IgD-negative memory B cell (primary cell): ENCODE data around the gene P3H2. TPM values are rescaled to one million over a fixed set of nuclear protein-coding genes. Genes with fewer than 3 reads are reported as not detected.

Experiments used
- H3K27ac Mint-ChIP-seq, 3 donors: one replicate each; pipeline ENCODE4 v1.8.0; 2020 to 2022; ENCODE audit warnings: mild to moderate bottlenecking in 3 of 3, mixed read lengths in 3 of 3, moderate library complexity in 1 of 3
- H3K27me3 Mint-ChIP-seq: one replicate; pipeline ENCODE4 v1.8.0; 2021; ENCODE audit warnings: mixed read lengths
- H3K36me3 Mint-ChIP-seq: one replicate; pipeline ENCODE4 v1.8.0; 2020; ENCODE audit warnings: mild to moderate bottlenecking, mixed read lengths
- H3K4me1 Mint-ChIP-seq, 3 donors: one replicate each; pipeline ENCODE4 v1.8.0; 2020 to 2022; ENCODE audit warnings: mixed read lengths in 3 of 3, mild to moderate bottlenecking in 1 of 3
- H3K4me3 Mint-ChIP-seq, 4 donors: one replicate each; pipeline ENCODE4 v1.8.0; 2020 to 2022; ENCODE audit warnings: mild to moderate bottlenecking in 4 of 4, mixed read lengths in 4 of 4, moderate library complexity in 3 of 4
- H3K9me3 Mint-ChIP-seq, 3 donors: one replicate each; pipeline ENCODE4 v1.8.0; 2020 to 2021; ENCODE audit warnings: mixed read lengths in 3 of 3, mild to moderate bottlenecking in 1 of 3
- polyA plus RNA-seq: library from polyadenylated mRNA; unstranded; fragments of 300-500 nt; fragmentation: Illumina TruSeq; gene quantifications from one replicate; pipeline ENCODE4 v1.2.3, GENCODE V29; 2021

Gene P3H2
- polyA plus RNA-seq, 1 donor from 2014 or later = not detected

DNA sequence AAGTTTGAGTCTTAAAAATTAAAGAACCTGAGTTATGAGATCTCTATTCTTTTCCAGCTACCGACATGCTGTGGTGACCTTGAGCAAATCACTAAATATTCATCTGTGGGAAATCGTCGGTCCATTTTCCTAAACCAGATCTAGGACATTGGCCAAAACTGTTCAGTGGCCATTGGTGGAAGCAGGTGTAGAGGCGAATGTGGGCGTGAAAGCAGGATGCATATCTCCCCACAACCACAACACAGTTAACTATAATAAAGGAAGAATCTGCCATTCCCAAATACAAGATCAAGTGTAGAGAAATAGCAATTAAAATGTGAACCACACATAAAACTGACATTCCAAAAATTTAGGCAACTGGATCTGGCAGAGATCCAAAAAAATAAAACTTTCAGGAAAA, 129.9 kb downstream of the P3H2 start:
- peaks cover 0 to 2% (median 0%) of the 10 kb centered on the region in 3 donors for H3K9me3 Mint-ChIP-seq
- H3K27ac Mint-ChIP-seq = no peak overlapping the region
- H3K36me3 Mint-ChIP-seq = no peaks in the 10 kb centered on the region
- H3K27me3 Mint-ChIP-seq = peaks cover 11% of the 10 kb centered on the region
- H3K4me1 Mint-ChIP-seq = peaks cover 0 to 1% (median 0%) of the 10 kb centered on the region in 3 donors
- H3K4me3 Mint-ChIP-seq = no peak overlapping the region

DNA sequence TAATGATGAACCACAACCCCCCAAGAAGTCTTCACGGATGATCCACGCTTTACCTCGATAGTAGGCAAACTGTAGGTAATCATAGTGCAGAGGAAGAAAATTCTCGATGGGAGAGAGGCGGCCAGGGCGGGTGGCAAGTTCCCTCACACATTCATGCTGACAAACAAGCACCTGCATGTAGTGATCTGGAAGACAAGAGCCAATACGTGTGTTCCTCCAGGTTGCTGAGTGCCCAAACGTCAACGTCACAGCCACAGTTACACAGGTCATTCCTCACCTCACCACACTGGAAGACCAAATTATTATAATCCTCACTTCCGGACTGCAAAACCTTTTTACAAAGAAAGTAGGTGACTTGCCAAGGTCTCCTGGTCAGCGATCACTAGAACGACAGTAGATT, 131.8 kb downstream of the P3H2 start:
- H3K36me3 Mint-ChIP-seq = peaks cover 1% of the 10 kb centered on the region
- H3K4me3 Mint-ChIP-seq = no peak overlapping the region
- peaks cover 0 to 3% (median 0%) of the 10 kb centered on the region in 3 donors for H3K9me3 Mint-ChIP-seq
- peaks cover 8% of the 10 kb centered on the region for H3K27me3 Mint-ChIP-seq
- peaks cover 0 to 1% (median 0%) of the 10 kb centered on the region in 3 donors for H3K4me1 Mint-ChIP-seq
- H3K27ac Mint-ChIP-seq = no peak overlapping the region

DNA sequence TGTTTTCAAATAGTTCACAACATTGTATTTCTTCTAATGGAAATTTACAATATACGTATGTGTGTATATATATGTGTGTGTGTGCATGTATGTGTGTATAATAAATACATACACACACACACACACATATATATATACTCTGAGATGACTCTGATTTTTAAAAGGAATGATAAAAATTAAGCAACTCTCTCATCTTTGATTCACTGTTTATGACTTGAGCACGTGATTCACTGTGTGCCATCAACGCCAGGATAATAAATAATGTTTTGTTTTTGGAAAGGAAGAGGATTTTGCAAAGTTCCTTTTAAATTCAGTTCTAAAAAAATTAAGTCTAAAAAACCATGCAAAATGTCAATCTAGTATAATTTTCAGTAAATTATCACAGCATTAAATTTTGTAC, 132.4 kb downstream of the P3H2 start:
- Mint-ChIP-seq H3K9me3 (peaks cover 0 to 3% (median 0%) of the 10 kb centered on the region in 3 donors), H3K27me3 (peaks cover 8% of the 10 kb centered on the region), H3K4me1 (peaks cover 0 to 1% (median 0%) of the 10 kb centered on the region in 3 donors), H3K4me3 (no peak overlapping the region), H3K36me3 (peaks cover 1% of the 10 kb centered on the region), H3K27ac (no peak overlapping the region)

DNA sequence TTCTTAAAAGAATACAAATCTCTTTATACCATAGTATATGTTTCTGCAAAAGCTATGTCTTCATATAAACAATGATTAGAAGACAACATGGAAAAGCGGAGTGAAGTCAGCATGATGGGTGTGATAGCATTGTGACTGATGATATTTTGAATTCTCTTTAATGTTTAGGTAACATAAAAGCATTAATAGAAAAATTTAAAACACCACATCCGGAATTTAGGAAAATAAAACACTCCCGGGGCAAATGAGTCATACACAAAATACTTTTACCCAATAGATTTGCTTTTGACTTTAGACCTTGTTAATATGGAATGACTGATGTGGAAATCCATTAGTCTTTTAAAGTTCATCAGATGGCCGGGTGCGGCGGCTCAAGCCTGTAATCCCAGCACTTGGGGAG, 134.7 kb downstream of the P3H2 start:
- H3K4me3 Mint-ChIP-seq = no peak overlapping the region
- H3K36me3 Mint-ChIP-seq = peaks cover 1% of the 10 kb centered on the region
- H3K27me3 Mint-ChIP-seq = peaks cover 8% of the 10 kb centered on the region
- H3K9me3 Mint-ChIP-seq = peaks cover 0 to 3% (median 0%) of the 10 kb centered on the region in 3 donors
- no peak overlapping the region for H3K27ac Mint-ChIP-seq
- H3K4me1 Mint-ChIP-seq = no peaks in the 10 kb centered on the region

DNA sequence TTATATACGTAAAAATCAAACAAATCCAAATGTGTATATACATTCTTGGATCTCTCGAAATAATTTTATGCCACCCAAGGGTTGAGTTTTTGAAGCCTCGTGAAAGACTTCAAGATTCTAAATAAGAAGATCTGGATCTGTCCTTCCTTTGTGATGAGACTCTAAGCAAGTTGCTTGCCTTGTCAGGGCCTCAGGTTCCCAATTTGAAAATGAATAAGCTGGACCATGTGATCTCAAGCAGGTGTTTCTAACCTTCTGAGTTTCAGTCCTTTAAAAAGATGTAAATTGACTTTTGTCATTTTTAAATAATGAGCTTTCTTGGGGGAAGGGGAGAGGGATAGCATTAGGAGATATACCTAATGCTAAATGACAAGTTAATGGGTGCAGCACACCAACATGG, 137.1 kb downstream of the P3H2 start:
- Mint-ChIP-seq H3K9me3 (peaks cover 0 to 3% (median 0%) of the 10 kb centered on the region in 3 donors), H3K4me1 (no peaks in the 10 kb centered on the region), H3K4me3 (no peak overlapping the region), H3K36me3 (peaks cover 1% of the 10 kb centered on the region), H3K27ac (no peak overlapping the region), H3K27me3 (peaks cover 3% of the 10 kb centered on the region)

DNA sequence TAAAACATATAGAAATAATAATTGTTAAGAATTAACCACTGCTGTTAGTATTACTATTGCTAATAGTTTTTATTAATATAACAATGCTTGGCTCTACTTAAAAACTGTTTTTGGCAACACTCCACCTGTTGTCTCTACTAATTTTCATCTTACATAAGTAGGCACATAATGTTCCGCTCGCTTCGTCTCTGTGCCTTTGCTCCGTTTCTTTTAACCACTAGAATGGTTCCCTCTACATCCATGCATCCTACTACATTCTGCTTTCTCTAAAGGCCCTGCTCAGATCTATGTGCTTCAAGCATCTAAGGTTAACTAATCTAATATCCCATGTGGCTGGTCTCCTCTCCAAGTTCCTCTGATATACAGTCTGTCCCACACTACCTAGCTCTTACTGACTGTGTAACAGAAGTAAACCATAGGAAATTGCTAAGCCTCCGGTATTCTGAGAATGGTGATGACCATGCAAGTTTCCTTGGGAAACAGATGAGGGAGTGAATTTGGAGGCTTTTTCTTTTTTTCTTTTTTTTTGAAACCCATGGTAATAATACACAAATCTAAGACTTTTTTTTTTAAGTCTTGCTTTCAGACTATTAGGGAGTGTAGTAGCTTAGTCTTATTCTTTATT, 138.3 kb downstream of the P3H2 start:
- H3K9me3 Mint-ChIP-seq = peaks cover 0 to 3% (median 0%) of the 10 kb centered on the region in 3 donors
- peaks cover 0 to 2% (median 0%) of the 10 kb centered on the region in 3 donors for H3K4me1 Mint-ChIP-seq
- peaks cover 3% of the 10 kb centered on the region for H3K36me3 Mint-ChIP-seq
- H3K4me3 Mint-ChIP-seq = no peak overlapping the region
- peaks cover 1% of the 10 kb centered on the region for H3K27me3 Mint-ChIP-seq
- H3K27ac Mint-ChIP-seq = no peak overlapping the region

DNA sequence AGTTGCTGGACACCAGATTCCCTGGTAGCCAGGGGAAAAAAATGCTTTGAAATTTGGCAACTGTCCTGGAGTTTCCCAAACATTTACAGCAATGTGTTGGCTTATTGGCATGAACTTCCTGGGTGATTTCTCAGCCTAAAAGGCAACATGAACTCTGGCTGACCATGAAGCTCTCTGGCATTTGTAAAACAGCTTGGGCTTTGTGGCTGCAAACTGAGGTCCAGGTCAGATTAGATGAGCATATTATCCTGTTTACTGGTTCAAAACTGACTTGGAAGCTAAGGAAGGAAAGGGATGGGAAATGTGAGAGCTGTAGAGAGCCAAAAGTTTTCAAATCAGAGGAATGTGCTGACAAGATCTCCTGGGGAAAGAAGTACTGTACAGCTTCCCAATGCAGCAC, 139.0 kb downstream of the P3H2 start:
- Mint-ChIP-seq H3K27me3 (peaks cover 1% of the 10 kb centered on the region), H3K27ac (no peak overlapping the region), H3K4me1 (peaks cover 0 to 2% (median 0%) of the 10 kb centered on the region in 3 donors), H3K36me3 (peaks cover 3% of the 10 kb centered on the region), H3K9me3 (peaks cover 0 to 3% (median 0%) of the 10 kb centered on the region in 3 donors), H3K4me3 (no peak overlapping the region)

DNA sequence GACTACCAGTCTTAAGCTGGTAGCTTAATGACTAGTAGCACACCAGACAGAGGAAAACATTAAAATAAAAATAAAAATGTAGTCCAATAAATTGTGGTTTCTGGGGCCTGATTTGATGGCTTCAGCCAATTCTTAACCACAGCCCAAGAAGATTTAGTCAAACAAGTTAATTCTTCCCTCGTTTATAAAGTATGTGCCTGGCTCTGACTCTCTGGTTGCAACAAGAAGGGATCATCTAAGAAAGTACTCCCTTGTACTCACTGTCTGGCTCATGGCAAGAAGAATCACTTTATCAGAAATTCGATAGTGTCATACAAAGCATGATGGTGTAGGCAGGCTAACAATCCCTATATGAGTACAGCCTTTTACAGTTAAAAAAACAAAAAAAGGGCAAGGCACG, 141.9 kb downstream of the P3H2 start:
- H3K27me3 Mint-ChIP-seq = peaks cover 8% of the 10 kb centered on the region
- no peak overlapping the region for H3K4me3 Mint-ChIP-seq
- H3K27ac Mint-ChIP-seq = no peak overlapping the region
- peaks cover 0 to 1% (median 0%) of the 10 kb centered on the region in 3 donors for H3K9me3 Mint-ChIP-seq
- peaks cover 0 to 2% (median 0%) of the 10 kb centered on the region in 3 donors for H3K4me1 Mint-ChIP-seq
- peaks cover 1% of the 10 kb centered on the region for H3K36me3 Mint-ChIP-seq

DNA sequence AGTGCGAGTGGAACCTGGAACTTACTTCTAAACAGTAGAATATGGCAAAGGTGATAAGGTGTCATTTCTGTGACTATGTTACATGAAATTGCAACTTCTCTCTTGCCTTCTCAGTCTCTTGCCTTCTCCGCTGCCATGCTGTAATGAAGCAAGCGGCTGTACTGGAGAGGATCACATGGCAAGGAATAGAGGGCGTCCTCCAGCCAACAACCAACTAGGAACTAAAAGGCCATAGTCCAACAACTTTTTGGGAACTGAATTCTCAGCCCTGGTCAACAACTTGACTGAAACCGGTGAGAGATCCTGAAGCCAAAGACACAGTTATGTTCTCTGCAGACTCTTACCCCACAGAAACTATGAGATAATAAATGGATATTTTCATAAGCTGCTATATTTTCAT, 143.5 kb downstream of the P3H2 start:
- Mint-ChIP-seq H3K36me3 (peaks cover 1% of the 10 kb centered on the region), H3K4me3 (no peak overlapping the region), H3K27ac (no peak overlapping the region), H3K9me3 (peaks cover 0 to 1% (median 0%) of the 10 kb centered on the region in 3 donors), H3K27me3 (peaks cover 8% of the 10 kb centered on the region), H3K4me1 (peaks cover 0 to 2% (median 0%) of the 10 kb centered on the region in 3 donors)

DNA sequence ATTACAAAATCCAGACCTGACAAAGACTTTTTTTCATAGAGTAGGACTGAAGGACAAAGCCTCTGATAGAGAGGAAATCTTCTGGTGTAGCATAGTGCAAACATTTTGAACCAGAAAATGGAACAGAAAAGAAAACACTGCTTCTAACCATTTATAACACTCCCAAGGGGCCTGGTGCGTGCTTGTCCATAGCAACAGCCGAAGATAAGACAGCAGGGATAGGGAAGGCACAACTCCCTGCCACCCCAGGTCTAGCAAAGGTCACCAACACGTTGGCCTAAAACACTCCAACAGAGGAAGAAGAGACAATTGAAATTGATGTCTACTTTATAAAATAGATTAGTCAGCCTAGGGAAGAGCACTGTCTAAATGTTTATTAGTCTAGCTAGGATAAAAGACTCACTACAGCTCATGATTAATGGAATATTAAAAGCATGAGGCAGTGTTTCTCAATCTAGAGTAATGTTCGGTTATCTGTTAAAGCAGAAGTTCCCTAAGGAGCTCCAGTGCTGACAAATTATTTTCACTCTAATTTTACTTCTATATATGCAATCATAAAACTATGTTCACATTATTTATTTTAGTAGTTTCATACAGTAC, 145.2 kb downstream of the P3H2 start:
- H3K36me3 Mint-ChIP-seq = peaks cover 1% of the 10 kb centered on the region
- peaks cover 0 to 1% (median 0%) of the 10 kb centered on the region in 3 donors for H3K9me3 Mint-ChIP-seq
- H3K27ac Mint-ChIP-seq = no peak overlapping the region
- H3K4me3 Mint-ChIP-seq = no peak overlapping the region
- H3K4me1 Mint-ChIP-seq = peaks cover 0 to 2% (median 0%) of the 10 kb centered on the region in 3 donors
- H3K27me3 Mint-ChIP-seq = peaks cover 8% of the 10 kb centered on the region

DNA sequence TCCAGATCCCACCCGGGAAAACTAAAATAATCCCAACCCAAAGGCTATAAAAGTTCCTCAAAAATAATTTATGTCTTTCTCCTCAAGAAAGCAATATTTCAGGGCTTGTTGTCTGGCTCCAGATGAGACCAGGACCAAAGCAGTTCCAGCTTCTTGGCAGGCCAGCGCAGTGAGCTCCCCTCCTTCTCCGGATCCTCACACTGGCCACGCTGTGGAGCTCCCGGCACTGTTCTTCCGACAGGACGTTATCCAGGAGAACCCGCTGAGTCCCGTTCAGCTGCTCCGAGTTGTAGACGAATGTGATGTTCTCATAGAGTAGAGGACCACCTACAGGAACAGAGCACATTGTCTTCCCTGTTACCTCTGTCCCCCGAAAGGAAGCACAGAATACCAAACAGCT, 146.3 kb downstream of the P3H2 start:
- Mint-ChIP-seq H3K27ac (no peak overlapping the region), H3K4me1 (peaks cover 0 to 2% (median 0%) of the 10 kb centered on the region in 3 donors), H3K27me3 (peaks cover 8% of the 10 kb centered on the region), H3K9me3 (peaks cover 0 to 1% (median 0%) of the 10 kb centered on the region in 3 donors), H3K4me3 (no peak overlapping the region), H3K36me3 (peaks cover 1% of the 10 kb centered on the region)

DNA sequence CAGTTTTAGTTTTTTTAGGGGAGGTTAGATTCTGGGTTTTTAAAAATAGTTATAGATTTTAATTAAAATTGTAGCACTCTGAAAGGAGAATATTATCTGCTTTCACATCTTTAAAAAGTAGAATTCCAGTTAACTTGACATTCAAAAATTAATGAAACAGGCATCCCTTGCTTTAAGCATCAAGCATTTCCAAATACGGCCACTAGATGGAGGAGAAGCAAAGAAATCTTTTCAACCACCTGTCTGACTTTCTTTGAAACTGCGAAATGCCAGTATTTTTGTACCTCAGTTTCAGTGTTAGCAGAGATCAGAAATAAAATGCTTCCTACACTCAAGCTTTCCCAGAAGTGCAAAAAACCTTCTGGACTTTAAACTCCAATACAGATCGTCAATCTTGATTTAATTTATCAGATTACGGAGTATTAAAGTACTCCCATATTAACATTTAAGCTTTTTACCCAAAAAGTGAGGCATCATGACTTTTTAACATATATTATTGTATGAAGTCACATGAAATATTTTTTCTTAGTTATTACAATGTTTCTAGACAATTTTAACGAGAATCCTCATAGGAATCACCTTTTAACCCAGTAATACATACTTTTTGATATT, 153.3 kb downstream of the P3H2 start:
- Mint-ChIP-seq H3K4me3 (no peak overlapping the region), H3K9me3 (no peaks in the 10 kb centered on the region), H3K27ac (no peak overlapping the region), H3K36me3 (no peaks in the 10 kb centered on the region), H3K27me3 (peaks cover 4% of the 10 kb centered on the region), H3K4me1 (peaks cover 0 to 2% (median 0%) of the 10 kb centered on the region in 3 donors)

DNA sequence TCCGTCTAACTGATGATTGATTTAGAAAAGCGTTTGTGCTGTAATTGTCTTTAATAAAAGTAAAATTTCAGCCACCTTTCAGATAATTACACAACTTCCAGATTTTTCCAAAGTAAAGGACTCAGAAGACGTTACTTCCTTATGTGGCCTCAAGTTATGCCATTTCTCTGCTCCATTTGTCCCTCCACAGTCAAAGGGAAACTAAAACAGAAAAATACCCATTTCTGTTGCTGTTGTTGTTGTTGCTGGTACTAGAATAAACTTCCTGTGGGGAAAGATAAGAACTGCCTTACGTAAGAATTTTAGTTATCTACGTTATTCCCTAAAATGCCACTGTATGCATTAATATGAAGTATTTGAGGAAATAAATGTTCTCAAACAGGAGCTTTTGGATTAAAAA, 153.9 kb downstream of the P3H2 start:
- Mint-ChIP-seq H3K27ac (no peak overlapping the region), H3K9me3 (no peaks in the 10 kb centered on the region), H3K4me3 (no peak overlapping the region), H3K36me3 (no peaks in the 10 kb centered on the region), H3K4me1 (peaks cover 0 to 2% (median 0%) of the 10 kb centered on the region in 3 donors), H3K27me3 (peaks cover 4% of the 10 kb centered on the region)

DNA sequence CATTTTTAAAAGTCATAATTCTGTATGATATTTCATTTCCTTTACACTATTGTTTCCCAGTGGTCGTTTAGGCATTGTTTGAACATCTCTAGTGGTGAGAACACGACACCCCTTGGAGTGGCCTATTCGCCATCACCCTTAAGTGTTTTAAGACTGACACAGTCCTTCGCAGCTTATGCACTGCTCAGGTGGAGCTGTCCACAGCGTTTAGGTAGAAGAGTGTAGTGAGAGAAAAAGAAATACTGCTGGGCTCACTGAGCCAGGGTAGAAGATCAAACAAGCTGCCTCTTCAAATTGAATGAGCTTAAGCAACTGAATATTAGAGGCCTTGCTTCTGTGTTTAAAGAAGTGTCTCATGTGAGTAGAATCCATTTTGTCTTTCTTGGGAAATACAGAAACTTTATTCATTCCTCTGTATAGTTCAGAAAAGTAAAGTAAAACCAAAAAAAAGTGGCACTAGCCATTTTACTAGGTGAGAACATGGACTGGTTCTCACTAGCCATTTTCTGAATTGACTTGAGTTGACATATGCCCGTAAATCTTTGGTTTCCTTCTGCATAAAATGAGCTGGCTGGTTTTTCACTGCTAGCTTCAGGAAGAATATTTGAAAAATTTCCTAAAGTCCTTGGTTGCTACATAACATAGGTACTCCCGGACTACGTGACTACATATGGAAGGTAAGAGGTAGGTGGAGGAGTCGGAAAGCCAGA, 155.9 kb downstream of the P3H2 start:
- Mint-ChIP-seq H3K36me3 (no peaks in the 10 kb centered on the region), H3K9me3 (no peaks in the 10 kb centered on the region), H3K27me3 (peaks cover 9% of the 10 kb centered on the region), H3K4me1 (peaks cover 4 to 6% (median 6%) of the 10 kb centered on the region in 3 donors), H3K27ac (no peak overlapping the region), H3K4me3 (no peak overlapping the region)

DNA sequence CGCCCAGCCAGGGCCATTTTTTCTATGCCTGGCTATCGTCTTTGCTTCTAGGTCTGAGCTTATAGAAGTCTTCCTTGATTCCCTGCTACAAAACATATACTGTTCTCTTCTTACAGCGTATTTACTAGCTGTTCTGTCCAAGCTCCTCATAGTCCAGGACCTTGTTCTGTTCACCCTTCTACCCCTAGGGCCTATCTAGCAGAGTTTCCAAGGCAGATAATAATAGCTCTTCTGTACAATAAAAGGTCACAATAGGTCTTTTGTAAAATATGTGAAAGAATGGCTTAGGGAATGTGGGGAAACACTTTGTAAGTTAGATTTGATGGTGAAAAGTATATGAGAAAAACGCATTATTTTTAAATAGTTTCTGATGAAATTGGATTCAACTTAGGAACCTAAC, 158.2 kb downstream of the P3H2 start:
- no peaks in the 10 kb centered on the region for H3K36me3 Mint-ChIP-seq
- peaks cover 7% of the 10 kb centered on the region for H3K27me3 Mint-ChIP-seq
- no peaks in the 10 kb centered on the region for H3K9me3 Mint-ChIP-seq
- H3K4me1 Mint-ChIP-seq = peaks cover 4 to 6% (median 6%) of the 10 kb centered on the region in 3 donors
- H3K27ac Mint-ChIP-seq = no peak overlapping the region
- no peak overlapping the region for H3K4me3 Mint-ChIP-seq
